Caco-2 (cell line): ENCODE results near the gene STMP1. TPM values are rescaled to one million over a fixed set of nuclear protein-coding genes. Genes with fewer than 3 reads are reported as not detected.
A peak's percentile ranks its signal among the peaks of the same experiment; 100 is the strongest.

Experiments used
- Bru-seq: library from RNA; stranded (reverse); fragments of 400-500 nt; gene quantifications from one replicate; lab custom pipeline; 2021; lab: Mats Ljungman, UMichigan
- BruChase-seq, 2 experiments: library from RNA; stranded (reverse); fragments of 400-500 nt; gene quantifications; one replicate each; lab custom pipeline; 2021; lab: Mats Ljungman, UMichigan
- BruUV-seq: library from RNA; stranded (reverse); fragments of 400-500 nt; replicated peaks from 2 replicates; lab custom pipeline; 2021; lab: Mats Ljungman, UMichigan
- CTCF ChIA-PET: fragments of 300-600 bp; sonication (Branson Sonifier 250); formaldehyde crosslinking; loops from one replicate; lab custom pipeline; 2022; ENCODE audit warnings: antibody characterized with exemption; lab: Charles Lee
- POLR2A ChIA-PET: fragments of 300-600 bp; sonication (Branson Sonifier 250); formaldehyde crosslinking; loops from one replicate; lab custom pipeline; 2022; ENCODE audit warnings: antibody characterized with exemption; lab: Charles Lee
- DNase-seq, 2 experiments: peaks; one replicate each; pipeline versions ENCODE4 v3.0.0 to v3.0.0-alpha.2; 2020 to 2022
- H3K27me3 ChIP-seq: replicated peaks from 2 replicates; pipeline ENCODE4 v1.6.0; 2011; ENCODE audit warnings: low read length; ENCODE audit not compliant: control insufficient read depth, insufficient read depth
- H3K36me3 ChIP-seq: 2 replicates; pipeline ENCODE4 v1.5.1; 2011; ENCODE audit warnings: low read length; ENCODE audit not compliant: control insufficient read depth, insufficient read depth
- H3K4me1 ChIP-seq: fragments of 250-450 bp; sonication (Bioruptor Pico); 2 replicates; pipeline ENCODE4 v1.5.1; 2020; ENCODE audit warnings: mild to moderate bottlenecking
- H3K4me3 ChIP-seq: 2 replicates; pipeline ENCODE4 v1.5.1; 2011; ENCODE audit warnings: low read depth, mild to moderate bottlenecking, control low read depth, low read length
- H3K9me3 ChIP-seq: fragments of 250-450 bp; sonication (Bioruptor Pico); 2 replicates; pipeline ENCODE4 v1.5.1; 2020; ENCODE audit warnings: mild to moderate bottlenecking, moderate library complexity
- H3K27ac Mint-ChIP-seq: one replicate; pipeline ENCODE4 v1.8.0; 2022; ENCODE audit warnings: mixed read lengths; ENCODE audit not compliant: unreplicated experiment
- H3K27me3 Mint-ChIP-seq: one replicate; pipeline ENCODE4 v1.8.0; 2022; ENCODE audit warnings: mixed read lengths; ENCODE audit not compliant: insufficient read depth, unreplicated experiment
- H3K36me3 Mint-ChIP-seq: one replicate; pipeline ENCODE4 v1.8.0; 2022; ENCODE audit warnings: mild to moderate bottlenecking, mixed read lengths; ENCODE audit not compliant: insufficient read depth, unreplicated experiment
- H3K4me1 Mint-ChIP-seq: one replicate; pipeline ENCODE4 v1.8.0; 2022; ENCODE audit warnings: low read depth, mixed read lengths; ENCODE audit not compliant: unreplicated experiment
- H3K4me3 Mint-ChIP-seq: one replicate; pipeline ENCODE4 v1.8.0; 2022; ENCODE audit warnings: mild to moderate bottlenecking, moderate library complexity, mixed read lengths; ENCODE audit not compliant: unreplicated experiment
- H3K9me3 Mint-ChIP-seq: one replicate; pipeline ENCODE4 v1.8.0; 2022; ENCODE audit warnings: mixed read lengths; ENCODE audit not compliant: unreplicated experiment
- CTCF ChIP-seq, 2 experiments: fragments of 200-600 bp in 1 of 2; IDR thresholded peaks; 1 replicate in 1 of 2; 2 replicates in 1 of 2; pipeline versions ENCODE4 v1.5.1 to v1.8.0; 2011 to 2022; ENCODE audit warnings: antibody characterized with exemption in 1 of 2, control low read depth in 1 of 2, inconsistent platforms in 1 of 2, low read depth in 1 of 2, low read length in 1 of 2, mild to moderate bottlenecking in 1 of 2, moderate library complexity in 1 of 2; ENCODE audit not compliant: insufficient read depth in 1 of 2, severe bottlenecking in 1 of 2, unreplicated experiment in 1 of 2
- intact Hi-C: fragments of 100-400 bp; cut with micrococcal nuclease; formaldehyde crosslinking; loops from one replicate; pipeline ENCODE4 v1.10.0; 2022; ENCODE audit not compliant: unreplicated experiment
- long read RNA-seq: library from polyadenylated mRNA; stranded (forward); transcript quantifications from one replicate; pipeline ENCODE4 v2.0.0, GENCODE V29; 2022
- total RNA-seq: library from RNA; stranded (reverse); gene quantifications from 2 replicates; pipeline ENCODE4 v1.2.3, GENCODE V29; 2022

The STMP1 gene
- total RNA-seq (19.6 and 21.5 TPM in 2 replicates), Bru-seq, nascent RNA (percentile 85 among the genes with signal in this experiment), BruChase-seq, experiment 1, labeled RNA remaining after a 2-hour chase (percentile 86 among the genes with signal in this experiment), BruChase-seq, experiment 2, labeled RNA remaining after a 6-hour chase (percentile 86 among the genes with signal in this experiment)
- long read RNA-seq, transcript STMP1-202 (3 exons, 2,450 nt), result major isoform, 47 of 51 reads
- long read RNA-seq, partial matches to known transcripts, result 1 of 51 reads
- long read RNA-seq, other reads (novel, unspliced or antisense), result 3 of 51 reads

- BruUV-seq, result no TSS peak
Measured at GRCh38 chr7:135662373-135663114, at the start of gene STMP1. Gene STMP1 (plus strand): TSS chr7:135662514.

GRCh38 chr7:135616136-135616535 lies 46.2 kb upstream of the STMP1 start:
- no peaks in the 10 kb centered on the region for H3K27me3 ChIP-seq
- Mint-ChIP-seq H3K27ac (no peak overlapping the region), H3K4me3 (no peak overlapping the region), H3K27me3 (no peaks in the 10 kb centered on the region), H3K9me3 (no peaks in the 10 kb centered on the region), H3K4me1 (no peaks in the 10 kb centered on the region), H3K36me3 (peaks cover 62% of the 10 kb centered on the region)
- no peak overlapping the region for H3K4me3 ChIP-seq
- TF ChIP-seq CTCF (IDR thresholded peaks at IDR 0.05; ENCODE audit: insufficient read depth in 1 of 2, low read depth in 1 of 2, low read length in 1 of 2, severe bottlenecking in 1 of 2, unreplicated experiment in 1 of 2), result no peak
- no peaks in the 10 kb centered on the region for H3K9me3 ChIP-seq
- ChIA-PET POLR2A (no interaction called here), CTCF (no interaction called here)
- peaks cover 2% of the 10 kb centered on the region; the same call in 1 of the 2 replicates for H3K36me3 ChIP-seq
- no TSS peak for BruUV-seq
- DNase-seq, result no peak
- intact Hi-C loops, result no loop called here
- no peaks in the 10 kb centered on the region for H3K4me1 ChIP-seq

More at GRCh38 chr7:135662373-135663114, at the start of gene STMP1:
- no peaks in the 10 kb centered on the region for H3K9me3 ChIP-seq
- ChIA-PET CTCF (interaction anchor here (0.5 to 1.7 kb wide), 6 partner anchors 10 to 437 kb away, joined by 3 to 9 read pairs (median 6); no protein-coding TSS in a partner anchor), POLR2A (interaction anchor here (0.6 to 1.0 kb wide), 4 partner anchors 10 to 1662 kb away, joined by 3 to 6 read pairs (median 4); no protein-coding TSS in a partner anchor)
- H3K4me3 ChIP-seq, result peak within 1 kb of the TSS; percentile 100
- peaks cover 8% of the 10 kb centered on the region for H3K4me1 Mint-ChIP-seq
- no peaks in the 10 kb centered on the region for H3K36me3 ChIP-seq
- H3K27me3 ChIP-seq, result no peaks in the 10 kb centered on the region
- H3K27ac Mint-ChIP-seq, result peak within 1 kb of the TSS; percentile 87
- no peaks in the 10 kb centered on the region for H3K27me3 Mint-ChIP-seq
- H3K4me1 ChIP-seq, result peaks cover 11% of the 10 kb centered on the region
- peak within 1 kb of the TSS; percentile 85 for H3K4me3 Mint-ChIP-seq
- no peaks in the 10 kb centered on the region for H3K9me3 Mint-ChIP-seq
- DNase-seq, result peak; percentile 96 to 98
- TF ChIP-seq CTCF (IDR thresholded peaks at IDR 0.05; ENCODE audit: insufficient read depth in 1 of 2, low read depth in 1 of 2, low read length in 1 of 2, severe bottlenecking in 1 of 2, unreplicated experiment in 1 of 2), result peak; percentile 69 to 78
- H3K36me3 Mint-ChIP-seq, result no peaks in the 10 kb centered on the region
- intact Hi-C loops, result loop anchor here (5.0 kb wide), 2 partner anchors 150 to 340 kb away; partner anchors contain the start of gene CNOT4

GRCh38 chr7:135617781-135618180 lies 44.5 kb upstream of the STMP1 start:
- no peak for DNase-seq
- H3K27me3 ChIP-seq, result no peaks in the 10 kb centered on the region
- no peaks in the 10 kb centered on the region for H3K9me3 ChIP-seq
- CTCF ChIA-PET, result interaction anchor here (0.7 kb wide), 1 partner anchor 198 kb away, joined by 4 read pairs; no protein-coding TSS in a partner anchor
- H3K9me3 Mint-ChIP-seq, result no peaks in the 10 kb centered on the region
- no peaks in the 10 kb centered on the region for H3K4me1 Mint-ChIP-seq
- POLR2A ChIA-PET, result no interaction called here
- no peaks in the 10 kb centered on the region for H3K27me3 Mint-ChIP-seq
- no peak overlapping the region for H3K4me3 ChIP-seq
- H3K4me3 Mint-ChIP-seq, result no peak overlapping the region
- BruUV-seq, result no TSS peak
- peaks cover 61% of the 10 kb centered on the region for H3K36me3 Mint-ChIP-seq
- peaks cover 2% of the 10 kb centered on the region; the same call in 1 of the 2 replicates for H3K36me3 ChIP-seq
- no peak overlapping the region for H3K27ac Mint-ChIP-seq
- H3K4me1 ChIP-seq, result no peaks in the 10 kb centered on the region
- intact Hi-C loops, result no loop called here
- TF ChIP-seq CTCF (IDR thresholded peaks at IDR 0.05; ENCODE audit: insufficient read depth in 1 of 2, low read depth in 1 of 2, low read length in 1 of 2, severe bottlenecking in 1 of 2, unreplicated experiment in 1 of 2), result no peak
